GM21723 (cell line): ENCODE results near the gene ESPNL.

ENCODE experiments used
- ATAC-seq: cut with Tn5 transposase; IDR thresholded peaks from one replicate; pipeline ENCODE4 v1.9.1; 2021; ENCODE audit warnings: mild to moderate bottlenecking, moderate library complexity; ENCODE audit not compliant: unreplicated experiment

Gene ESPNL

DNA sequence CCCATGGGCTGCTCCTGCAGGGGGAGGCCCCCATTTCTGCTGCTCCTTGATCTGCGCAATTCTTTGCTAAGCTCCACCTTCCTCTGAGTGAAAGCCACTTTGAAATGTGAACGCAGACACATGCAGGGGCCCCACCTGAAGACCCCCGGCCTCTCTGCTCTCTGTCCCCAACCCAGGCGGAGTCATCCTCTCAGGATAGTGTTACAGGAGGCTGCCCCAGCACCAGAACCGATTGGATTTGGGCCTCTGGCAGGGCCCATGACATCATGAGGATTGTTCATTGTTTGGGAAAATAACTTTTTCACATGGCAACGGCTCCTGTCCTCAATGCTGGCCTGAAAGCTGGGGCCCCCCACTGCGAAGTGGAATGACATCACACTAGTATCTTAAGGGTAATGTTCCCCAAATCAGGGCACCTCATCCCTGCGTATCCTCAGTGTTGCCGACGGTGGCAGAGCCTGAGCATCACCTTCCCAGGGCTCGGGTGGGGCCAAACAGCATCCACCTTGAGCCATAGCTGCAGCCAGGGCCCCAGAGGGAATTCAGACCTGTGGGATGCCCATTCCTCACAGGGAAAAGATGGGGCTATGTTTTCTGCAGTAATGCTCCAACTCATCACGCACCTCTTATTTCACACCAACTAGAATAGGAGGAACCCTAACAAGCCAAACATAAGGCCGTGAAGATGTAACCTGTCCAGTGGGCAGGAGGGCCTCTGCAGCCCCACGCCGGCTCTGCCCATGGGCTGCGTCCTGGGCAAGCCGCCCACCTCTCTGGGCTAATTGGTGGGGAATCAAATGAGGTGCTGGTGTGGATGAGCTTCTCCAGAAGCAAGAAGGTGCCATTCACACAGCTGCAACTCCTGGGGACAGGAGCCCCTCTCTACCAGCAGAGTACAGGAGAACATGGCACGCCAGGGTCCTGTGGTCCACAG, 55.9 kb downstream of the ESPNL start:
- no peak for ATAC-seq

- no peak for ATAC-seq
Measured at GRCh38 chr2:238157506-238158017, 57.4 kb downstream of the ESPNL start.

- no peak for ATAC-seq
Measured at GRCh38 chr2:238158018-238158508, 57.9 kb downstream of the ESPNL start.

GRCh38 chr2:238158509-238159070, 58.5 kb downstream of the ESPNL start, which contains the start of gene ERFE:
Gene ERFE, plus strand, starts transcription at chr2:238158970. Its CDS starts 38 bp downstream, at chr2:238159008.
- no peak for ATAC-seq

GRCh38 chr2:238159071-238159539, 59.0 kb downstream of the ESPNL start:
- no peak for ATAC-seq

GRCh38 chr2:238159661-238160205, 59.6 kb downstream of the ESPNL start:
- no peak for ATAC-seq

GRCh38 chr2:238160206-238161129, 60.3 kb downstream of the ESPNL start:
- ATAC-seq: no peak

DNA sequence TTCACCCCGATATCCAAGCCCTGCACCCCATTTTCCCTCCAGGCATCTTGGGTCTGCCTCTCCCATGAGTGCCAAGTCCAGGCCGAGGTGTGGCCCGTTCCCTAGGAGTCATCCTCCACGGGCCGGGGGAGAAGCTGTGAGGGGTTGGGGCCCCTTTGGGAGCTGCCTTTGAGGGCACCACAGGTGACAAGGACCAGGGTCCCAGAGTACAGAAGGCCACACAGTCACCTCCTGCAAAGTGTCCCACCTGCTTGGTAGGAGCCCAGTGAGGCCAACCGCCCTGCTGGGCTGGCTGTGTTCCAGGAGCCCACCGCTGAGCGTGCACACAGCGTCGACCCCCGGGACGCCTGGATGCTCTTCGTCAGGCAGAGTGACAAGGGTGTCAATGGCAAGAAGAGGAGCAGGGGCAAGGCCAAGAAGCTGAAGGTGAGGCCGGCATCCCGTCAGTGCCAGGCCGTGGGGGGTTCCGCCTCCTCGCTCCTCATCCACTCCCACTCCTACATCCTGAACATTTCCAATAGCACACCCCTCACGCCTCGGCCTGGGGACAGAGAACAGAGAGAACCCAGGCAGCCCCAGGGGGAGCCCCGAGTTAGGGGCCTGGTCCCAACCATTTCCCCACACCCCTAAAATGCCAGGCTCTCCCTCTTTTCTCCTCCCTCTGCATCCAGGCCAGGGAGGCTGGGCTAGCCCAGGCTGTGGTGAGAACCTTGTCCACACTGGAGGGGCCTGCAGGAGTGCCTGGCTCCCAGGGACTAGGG, 61.3 kb downstream of the ESPNL start:
- no peak for ATAC-seq

DNA sequence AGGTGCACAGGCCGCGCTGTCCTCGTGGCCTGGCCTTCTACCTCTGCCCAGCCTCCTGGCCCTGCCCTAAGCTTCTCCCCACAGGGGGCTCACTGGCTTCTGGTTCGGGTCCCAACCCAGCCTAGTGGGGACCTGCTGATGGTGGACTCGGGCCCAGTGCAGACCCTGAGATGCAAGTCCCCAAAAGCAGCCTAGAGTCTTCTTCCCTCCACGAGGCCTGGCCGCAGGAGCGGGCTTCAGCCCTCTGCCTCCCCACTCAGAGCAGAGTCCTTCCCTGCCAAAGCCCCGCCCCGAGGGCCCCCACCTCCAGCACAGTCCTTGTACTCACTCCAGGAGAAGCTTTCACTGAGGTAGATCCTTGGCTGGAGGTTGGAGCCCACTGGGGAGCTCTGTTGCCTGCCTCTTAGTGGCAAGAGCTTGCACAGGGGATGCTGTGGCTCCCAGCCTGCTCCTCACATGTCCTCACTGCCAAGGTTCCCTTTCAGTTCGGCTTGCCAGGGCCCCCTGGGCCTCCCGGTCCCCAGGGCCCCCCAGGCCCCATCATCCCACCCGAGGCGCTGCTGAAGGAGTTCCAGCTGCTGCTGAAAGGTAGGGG, 62.2 kb downstream of the ESPNL start:
- ATAC-seq: no peak

- no peak for ATAC-seq
Measured at GRCh38 chr2:238162846-238163441, 62.8 kb downstream of the ESPNL start.

GRCh38 chr2:238163481-238164198, 63.5 kb downstream of the ESPNL start:
- ATAC-seq: no peak

GRCh38 chr2:238164906-238165287, 64.8 kb downstream of the ESPNL start:
- no peak for ATAC-seq

DNA sequence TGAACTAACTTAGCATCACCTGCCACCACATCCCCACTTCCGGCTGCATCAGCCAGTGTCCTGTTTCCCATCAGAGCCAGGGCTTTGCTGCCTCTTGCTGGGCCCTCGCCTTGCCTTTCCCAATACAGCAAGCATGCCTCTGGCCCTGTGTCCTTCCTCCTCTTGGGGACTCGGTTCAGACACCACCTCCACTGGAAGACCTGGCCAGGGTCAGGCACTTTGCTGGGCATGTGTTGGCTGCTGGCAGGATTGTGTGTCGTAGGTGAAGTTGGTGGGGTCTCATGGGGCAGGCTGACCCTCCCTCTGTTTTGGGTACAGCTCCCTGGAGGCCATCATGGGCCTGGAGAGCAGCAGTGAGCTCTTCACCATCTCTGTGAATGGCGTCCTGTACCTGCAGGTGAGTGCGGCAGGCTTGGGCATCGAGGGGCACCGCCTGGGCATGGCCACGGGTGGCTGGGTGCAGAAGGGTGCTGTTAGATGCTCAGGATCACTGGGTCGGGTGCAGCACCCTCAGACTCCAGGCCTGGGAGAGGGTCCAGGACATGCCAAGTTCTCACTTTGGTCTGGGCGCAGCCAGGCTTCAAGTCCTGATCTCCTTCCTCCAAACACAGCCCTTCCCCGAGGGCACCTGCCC, 65.3 kb downstream of the ESPNL start:
- ATAC-seq: no peak

DNA sequence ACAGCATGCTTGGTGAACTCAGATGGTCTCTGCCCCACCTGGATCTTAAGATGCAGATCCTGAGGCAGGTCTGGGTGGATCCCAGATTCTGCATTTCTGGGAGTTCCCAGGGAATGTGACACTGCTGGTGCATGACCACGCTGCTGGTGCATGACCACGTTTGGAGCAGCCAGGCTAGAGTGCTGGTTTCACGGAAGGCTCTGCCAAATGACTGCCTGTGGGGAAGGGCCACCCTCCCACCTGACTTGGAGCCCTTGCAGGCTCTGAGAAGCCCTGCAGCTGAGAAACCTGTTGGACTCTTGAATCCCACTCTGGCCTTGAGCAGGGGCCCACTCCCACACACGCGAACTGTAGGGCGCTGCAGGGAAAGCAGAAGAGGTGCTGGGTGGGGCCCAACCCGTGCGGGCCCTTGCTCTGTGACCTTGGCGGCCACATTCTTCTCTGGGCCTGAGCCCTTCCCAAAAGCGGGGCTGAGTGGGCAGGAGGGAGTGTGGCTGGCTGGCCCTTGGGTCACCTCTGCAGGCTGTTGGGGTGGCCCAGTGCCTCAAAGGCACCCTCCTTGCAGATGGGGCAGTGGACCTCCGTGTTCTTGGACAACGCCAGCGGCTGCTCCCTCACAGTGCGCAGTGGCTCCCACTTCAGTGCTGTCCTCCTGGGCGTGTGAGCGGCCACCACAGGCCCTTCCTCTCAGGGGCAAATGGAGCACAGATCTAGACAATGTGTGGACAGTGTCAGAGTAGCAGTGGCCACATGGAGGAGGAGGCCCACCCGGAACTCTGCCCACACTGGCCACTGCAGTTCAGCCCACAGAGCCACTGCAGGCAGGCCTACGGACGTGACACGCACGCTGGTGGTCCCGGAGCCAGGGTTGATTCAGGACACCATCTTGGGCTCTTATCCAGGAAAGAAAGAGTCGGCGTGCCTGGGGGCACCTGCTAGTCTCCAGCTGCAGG, 66.5 kb downstream of the ESPNL start:
- no peak for ATAC-seq

GRCh38 chr2:238167344-238167715, 67.2 kb downstream of the ESPNL start:
- no peak for ATAC-seq

- ATAC-seq: no peak
Measured at GRCh38 chr2:238167761-238168160, 67.6 kb downstream of the ESPNL start.
